Epidermal melanocyte (primary cell): ENCODE data around the gene TMEM131L.
A peak's percentile ranks its signal among the peaks of the same experiment; 100 is the strongest.

ENCODE experiments used
- DNase-seq: peaks from one replicate; pipeline ENCODE4 v3.0.0; 2011; ENCODE audit warnings: low spot score; ENCODE audit not compliant: insufficient read length

The TMEM131L gene

GRCh38 chr4:153570228-153570973 lies 104.2 kb downstream of the TMEM131L start:
- no peak for DNase-seq

- no peak for DNase-seq
Observed at GRCh38 chr4:153571006-153571545, 104.9 kb downstream of the TMEM131L start.

- DNase-seq = no peak
Observed at GRCh38 chr4:153572609-153573008, 106.4 kb downstream of the TMEM131L start.

GRCh38 chr4:153573221-153573620 lies 107.1 kb downstream of the TMEM131L start:
- DNase-seq = no peak

GRCh38 chr4:153573881-153574802 lies 108.0 kb downstream of the TMEM131L start:
- DNase-seq = peak; percentile 45

GRCh38 chr4:153576443-153576774 lies 110.2 kb downstream of the TMEM131L start:
- DNase-seq = no peak

- DNase-seq = no peak
Observed at GRCh38 chr4:153577053-153577452, 110.9 kb downstream of the TMEM131L start.

- DNase-seq = no peak
Observed at GRCh38 chr4:153579410-153579809, 113.2 kb downstream of the TMEM131L start.

GRCh38 chr4:153579872-153580271 lies 113.7 kb downstream of the TMEM131L start:
- no peak for DNase-seq

GRCh38 chr4:153582954-153583702 lies 117.0 kb downstream of the TMEM131L start:
- DNase-seq = no peak

- peak; percentile 19 for DNase-seq
Observed at GRCh38 chr4:153585026-153585425, 118.9 kb downstream of the TMEM131L start.

- DNase-seq = no peak
Observed at GRCh38 chr4:153589703-153590595, 123.8 kb downstream of the TMEM131L start.

- DNase-seq = no peak
Observed at GRCh38 chr4:153591441-153591840, 125.3 kb downstream of the TMEM131L start.

- no peak for DNase-seq
Observed at GRCh38 chr4:153592064-153592463, 125.9 kb downstream of the TMEM131L start.

GRCh38 chr4:153593161-153593560 lies 127.0 kb downstream of the TMEM131L start:
- DNase-seq = no peak

GRCh38 chr4:153594210-153594609 lies 128.1 kb downstream of the TMEM131L start:
- no peak for DNase-seq

GRCh38 chr4:153595894-153596601 lies 129.9 kb downstream of the TMEM131L start:
- DNase-seq = no peak

- no peak for DNase-seq
Observed at GRCh38 chr4:153602758-153603157, 136.6 kb downstream of the TMEM131L start.

GRCh38 chr4:153603258-153603657 lies 137.1 kb downstream of the TMEM131L start:
- DNase-seq = no peak

GRCh38 chr4:153603835-153604234 lies 137.7 kb downstream of the TMEM131L start:
- DNase-seq = no peak
